H1 (cell line): ENCODE results near the gene CSTF2T. TPM values are rescaled to one million over a fixed set of nuclear protein-coding genes. Genes with fewer than 3 reads are reported as not detected.
A peak's percentile ranks its signal among the peaks of the same experiment; 100 is the strongest.

Source experiments
- CTCF ChIA-PET: fragments of 300-600 bp; sonication (Branson Sonifier 250); formaldehyde crosslinking; loops from one replicate; lab custom pipeline; 2021; ENCODE audit not compliant: partially characterized antibody; lab: Charles Lee
- POLR2A ChIA-PET: fragments of 300-600 bp; sonication (Branson Sonifier 250); formaldehyde crosslinking; loops from one replicate; lab custom pipeline; 2021; ENCODE audit warnings: inconsistent platforms; ENCODE audit not compliant: partially characterized antibody; lab: Charles Lee
- DNase-seq, 2 experiments: peaks; one replicate each; pipeline versions ENCODE4 v3.0.0 to v3.0.0-alpha.2; 2010 to 2022; ENCODE audit warnings: low spot score in 2 of 2, low read depth in 1 of 2, mixed read lengths in 1 of 2
- FAIRE-seq: peaks from 2 replicates; lab custom pipeline; 2011; peaks lifted over from hg19 to GRCh38; lab: Jason Lieb, UNC
- H2AFZ ChIP-seq: 2 replicates; pipeline ENCODE4 v1.8.1; 2012; ENCODE audit warnings: low read length, inconsistent platforms
- H2AK5ac ChIP-seq: 2 replicates; pipeline ENCODE4 v1.6.1; 2013; ENCODE audit warnings: low read depth, low read length
- H2BK120ac ChIP-seq: replicated peaks from 2 replicates; pipeline ENCODE3; 2013; ENCODE audit warnings: low read depth, low read length, inconsistent platforms
- H2BK12ac ChIP-seq: 2 replicates; pipeline ENCODE4 v1.6.1; 2013; ENCODE audit warnings: low read depth, low read length
- H2BK15ac ChIP-seq: 2 replicates; pipeline ENCODE4 v1.6.1; 2013; ENCODE audit warnings: low read length
- H2BK20ac ChIP-seq: 2 replicates; pipeline ENCODE4 v1.6.1; 2013; ENCODE audit warnings: low read length
- H2BK5ac ChIP-seq: 2 replicates; pipeline ENCODE4 v1.6.1; 2013; ENCODE audit warnings: low read depth, low read length
- H3K14ac ChIP-seq: 2 replicates; pipeline ENCODE4 v1.6.1; 2013; ENCODE audit warnings: inconsistent platforms; ENCODE audit not compliant: insufficient read length
- H3K18ac ChIP-seq: 2 replicates; pipeline ENCODE4 v1.6.1; 2013; ENCODE audit warnings: low read length; ENCODE audit errors: extremely low read depth
- H3K23ac ChIP-seq: 2 replicates; pipeline ENCODE4 v1.6.1; 2013; ENCODE audit warnings: inconsistent platforms; ENCODE audit not compliant: insufficient read length
- H3K23me2 ChIP-seq: 2 replicates; pipeline ENCODE4 v1.6.1; 2013; ENCODE audit warnings: low read depth, low read length
- H3K27ac ChIP-seq: 2 replicates; pipeline ENCODE4 v1.6.1; 2011; ENCODE audit warnings: low read depth, low read length, inconsistent platforms
- H3K27me3 ChIP-seq, 4 experiments: replicated peaks in 1 of 4; 1 replicate in 1 of 4; 2 replicates in 3 of 4; pipeline versions ENCODE4 v1.6.1 to v1.8.1; 2011 to 2013; ENCODE audit warnings: low read length in 3 of 4, mild to moderate bottlenecking in 3 of 4, inconsistent platforms in 2 of 4, mixed read lengths in 2 of 4, moderate library complexity in 1 of 4; ENCODE audit not compliant: control insufficient read depth in 3 of 4, insufficient read depth in 3 of 4; ENCODE audit errors: extremely low read depth in 1 of 4
- H3K36me3 ChIP-seq, 4 experiments: 2 replicates each; pipeline versions ENCODE4 v1.6.1 to v1.8.1; 2011 to 2013; ENCODE audit warnings: mild to moderate bottlenecking in 4 of 4, low read length in 3 of 4, moderate library complexity in 2 of 4, control low read depth in 1 of 4, inconsistent platforms in 1 of 4; ENCODE audit not compliant: insufficient read depth in 4 of 4, control insufficient read depth in 2 of 4
- H3K4ac ChIP-seq: replicated peaks from 2 replicates; pipeline ENCODE3; 2013; ENCODE audit warnings: low read length, low read depth, mixed read lengths, inconsistent platforms; ENCODE audit not compliant: insufficient read length
- H3K4me1 ChIP-seq, 4 experiments: replicated peaks in 1 of 4; 1 replicate in 1 of 4; 2 replicates in 3 of 4; pipeline versions ENCODE4 v1.6.1 to v1.8.1; 2011 to 2013; ENCODE audit warnings: low read length in 3 of 4, inconsistent platforms in 2 of 4, mixed read lengths in 1 of 4; ENCODE audit not compliant: insufficient read depth in 4 of 4, control insufficient read depth in 3 of 4
- H3K4me2 ChIP-seq, 2 experiments: 2 replicates each; pipeline versions ENCODE4 v1.6.1 to v1.8.1; 2011 to 2013; ENCODE audit warnings: low read depth in 2 of 2, low read length in 2 of 2, control low read depth in 1 of 2, inconsistent platforms in 1 of 2, mild to moderate bottlenecking in 1 of 2; ENCODE audit not compliant: insufficient read depth in 1 of 2
- H3K4me3 ChIP-seq, 4 experiments: fragments of 200-600, 300-600 bp in 1 of 4; sonication (generic), shearing (Covaris generic), sonication (Bioruptor Twin) in 1 of 4; 2 replicates each; pipeline versions ENCODE4 v1.5.1 to v1.8.1; 2011 to 2016; ENCODE audit warnings: low read length in 4 of 4, low read depth in 3 of 4, control low read depth in 2 of 4, inconsistent platforms in 2 of 4, mild to moderate bottlenecking in 2 of 4, mixed read lengths in 1 of 4, moderate library complexity in 1 of 4; ENCODE audit not compliant: insufficient read depth in 2 of 4; ENCODE audit errors: extremely low read depth in 1 of 4
- H3K56ac ChIP-seq: replicated peaks from 2 replicates; pipeline ENCODE3; 2013; ENCODE audit warnings: low read depth, mild to moderate bottlenecking, mixed read lengths, low read length, inconsistent platforms; ENCODE audit not compliant: insufficient read length
- H3K79me1 ChIP-seq: 2 replicates; pipeline ENCODE4 v1.6.1; 2013; ENCODE audit warnings: low read depth, low read length, control low read depth
- H3K79me2 ChIP-seq, 2 experiments: 2 replicates each; pipeline versions ENCODE4 v1.6.1 to v1.8.1; 2012 to 2013; ENCODE audit warnings: low read length in 2 of 2, mild to moderate bottlenecking in 2 of 2, inconsistent platforms in 1 of 2; ENCODE audit not compliant: insufficient read depth in 2 of 2, control insufficient read depth in 1 of 2
- H3K9ac ChIP-seq, 4 experiments: replicated peaks in 1 of 4; 1 replicate in 1 of 4; 2 replicates in 3 of 4; pipeline versions ENCODE4 v1.6.1 to v1.8.1; 2011 to 2013; ENCODE audit warnings: low read depth in 3 of 4, low read length in 3 of 4, control low read depth in 2 of 4, mild to moderate bottlenecking in 2 of 4, moderate library complexity in 2 of 4, inconsistent platforms in 1 of 4; ENCODE audit errors: extremely low read depth in 1 of 4
- H3K9me3 ChIP-seq, 2 experiments: 2 replicates each; pipeline versions ENCODE4 v1.6.1 to v1.8.1; 2012 to 2013; ENCODE audit warnings: mild to moderate bottlenecking in 2 of 2, moderate library complexity in 2 of 2, control low read depth in 1 of 2, inconsistent platforms in 1 of 2, low read depth in 1 of 2, low read length in 1 of 2, mixed read lengths in 1 of 2; ENCODE audit not compliant: insufficient read depth in 2 of 2
- H4K20me1 ChIP-seq, 2 experiments: replicated peaks in 1 of 2; 2 replicates each; pipeline versions ENCODE3 to v1.8.1; 2011 to 2013; ENCODE audit warnings: inconsistent platforms in 2 of 2, low read length in 2 of 2, mild to moderate bottlenecking in 1 of 2; ENCODE audit not compliant: insufficient read depth in 2 of 2, control insufficient read depth in 1 of 2
- H4K5ac ChIP-seq: 2 replicates; pipeline ENCODE4 v1.6.1; 2013; ENCODE audit warnings: low read length, low read depth, mixed read lengths, inconsistent platforms; ENCODE audit not compliant: insufficient read length
- H4K8ac ChIP-seq: 2 replicates; pipeline ENCODE4 v1.8.0; 2013; ENCODE audit warnings: mild to moderate bottlenecking, moderate library complexity, low read length, inconsistent platforms; ENCODE audit not compliant: insufficient read depth; ENCODE audit errors: extremely low read depth
- H4K91ac ChIP-seq: replicated peaks from 2 replicates; pipeline ENCODE3; 2013; ENCODE audit warnings: low read length, mixed read lengths, inconsistent platforms; ENCODE audit not compliant: insufficient read length
- ASH2L ChIP-seq: fragments of 200-600, 300-600 bp; sonication (generic); IDR thresholded peaks from one replicate; pipeline ENCODE4 v1.7.1; 2017; ENCODE audit warnings: low read length
- CEBPB ChIP-seq: IDR thresholded peaks from 2 replicates; pipeline ENCODE4 v1.6.1; 2012; ENCODE audit warnings: low read depth, low read length
- E2F6 ChIP-seq: IDR thresholded peaks from 2 replicates; pipeline ENCODE4 v1.6.1; 2012; ENCODE audit warnings: inconsistent platforms
- EP300 ChIP-seq, 2 experiments: IDR thresholded peaks; 1 replicate in 1 of 2; 2 replicates in 1 of 2; pipeline ENCODE4 v1.6.1; 2011 to 2012; ENCODE audit warnings: low read depth in 2 of 2, low read length in 2 of 2, mild to moderate bottlenecking in 2 of 2, borderline replicate concordance in 1 of 2, inconsistent platforms in 1 of 2, moderate library complexity in 1 of 2
- FOSL1 ChIP-seq: IDR thresholded peaks from 2 replicates; pipeline ENCODE4 v1.6.1; 2011; ENCODE audit warnings: mild to moderate bottlenecking, low read depth, low read length, moderate library complexity; ENCODE audit not compliant: insufficient read depth
- GTF2F1 ChIP-seq: IDR thresholded peaks from 2 replicates; pipeline ENCODE4 v1.6.1; 2012; ENCODE audit warnings: low read depth, low read length, improper control_type of control experiment, borderline replicate concordance
- KDM5A ChIP-seq: fragments of 200-600 bp; IDR thresholded peaks from 2 replicates; pipeline ENCODE4 v1.7.1; 2012; ENCODE audit warnings: mild to moderate bottlenecking, low read length, inconsistent platforms, mixed read lengths
- PHF8 ChIP-seq: fragments of 200-600 bp; sonication (generic); conservative IDR thresholded peaks from 2 replicates; pipeline ENCODE4 v1.7.1; 2012; ENCODE audit warnings: low read depth, mild to moderate bottlenecking, inconsistent platforms, low read length, moderate library complexity
- POLR2AphosphoS5 ChIP-seq: IDR thresholded peaks from 2 replicates; pipeline ENCODE4 v1.6.1; 2011; ENCODE audit warnings: low read depth, low read length
- RNF2 ChIP-seq: fragments of 200-900, 300-1000 bp; sonication (generic); IDR thresholded peaks from 2 replicates; pipeline ENCODE4 v1.7.1; 2016; ENCODE audit warnings: borderline replicate concordance, low read depth, mild to moderate bottlenecking, antibody characterized with exemption, low read length; ENCODE audit not compliant: poor library complexity, severe bottlenecking; ENCODE audit errors: missing control alignments
- SIN3A ChIP-seq, 2 experiments: IDR thresholded peaks in 1 of 2; conservative IDR thresholded peaks in 1 of 2; 2 replicates each; pipeline ENCODE4 v1.6.1; 2011 to 2012; ENCODE audit warnings: low read length in 2 of 2, improper control_type of control experiment in 1 of 2, low read depth in 1 of 2, mild to moderate bottlenecking in 1 of 2
- SRF ChIP-seq: IDR thresholded peaks from 2 replicates; pipeline ENCODE4 v1.6.1; 2011; ENCODE audit warnings: mild to moderate bottlenecking, low read depth, low read length, moderate library complexity
- TCF12 ChIP-seq: IDR thresholded peaks from 2 replicates; pipeline ENCODE4 v1.6.1; 2011; ENCODE audit warnings: low read depth, mild to moderate bottlenecking, low read length
- YY1 ChIP-seq: IDR thresholded peaks from 2 replicates; pipeline ENCODE4 v1.6.1; 2011; ENCODE audit warnings: low read depth, mild to moderate bottlenecking, low read length
- WGBS, 2 experiments: shearing (Covaris generic) in 1 of 2; methylation state at CpG; one replicate each; pipeline versions ENCODE4 v1.1.6 to v1.1.7; 2013 to 2015; ENCODE audit warnings: low lambda C conversion rate in 2 of 2, mixed read lengths in 2 of 2, inconsistent platforms in 1 of 2, low coverage in 1 of 2, missing lambda C conversion rate in 1 of 2; ENCODE audit not compliant: insufficient replicate concordance in 2 of 2, insufficient coverage in 1 of 2, insufficient read length in 1 of 2; ENCODE audit errors: extremely low coverage in 1 of 2, missing lambda C conversion rate in 1 of 2; 5-methylcytosine and 5-hydroxymethylcytosine counted together
- polyA plus RNA-seq, 7 experiments: library from polyadenylated mRNA; depleted of rRNA in 3 of 7; stranded (reverse) in 5 of 7; unstranded in 2 of 7; fragments of >200 nt in 5 of 7; fragments of 200-250 nt in 2 of 7; gene quantifications; 1 replicate in 5 of 7; 2 replicates in 1 of 7; 4 replicates in 1 of 7; pipeline versions ENCODE4 v1.2.1 to v1.2.3, GENCODE V29; 2011 to 2013; ENCODE audit warnings: missing spikeins in 2 of 7, mixed read lengths in 2 of 7
- total RNA-seq: library from RNA; stranded (reverse); fragmentation: NEBNext Ultra II Directional; extraction: Animal tissue kit (Norgen Biotek cat#: 25700); gene quantifications from 2 replicates; pipeline ENCODE4 v1.2.1, GENCODE V29; 2021

CSTF2T gene
- total and polyA plus RNA-seq, 2 of the 8 experiments (the other 6 are each of a cell fraction or from before 2014, with no cell fraction given), result 9.4 to 32.4 TPM

- H3K18ac ChIP-seq, result no peak overlapping the region
- CTCF ChIA-PET, result no interaction called here
- WGBS, 2 experiments, result 93% methylated on average over 2 of the region's 2 CpGs; no CpG with 5 or more reads in 1 of the 2 experiments
- no peak for TF ChIP-seq ASH2L
- TF ChIP-seq CEBPB, result no peak
- no peak for TF ChIP-seq RNF2
- no peak for TF ChIP-seq SRF
- TF ChIP-seq E2F6, result no peak
- no peak for TF ChIP-seq POLR2AphosphoS5
- TF ChIP-seq EP300 (IDR thresholded peaks at IDR 0.05; ENCODE audit: borderline replicate concordance in 1 of 2, low read depth in 2 of 2, low read length in 2 of 2), result no peak
- no peak for TF ChIP-seq GTF2F1
- no peak for TF ChIP-seq FOSL1
- TF ChIP-seq KDM5A, result no peak
- TF ChIP-seq YY1, result no peak
- TF ChIP-seq TCF12, result no peak
- TF ChIP-seq SIN3A (conservative IDR thresholded peaks at IDR 0.05 in 1 of 2, IDR thresholded peaks at IDR 0.05 in 1 of 2; ENCODE audit: low read depth in 1 of 2, low read length in 2 of 2), result no peak
- TF ChIP-seq PHF8, result no peak
These were observed 9.2 kb upstream of the CSTF2T start for GRCh38 chr10:51708609-51709008.

More at GRCh38 chr10:51708609-51709008, 9.2 kb upstream of the CSTF2T start:
- peak overlapping the region; percentile 56; the same call in 1 of the 2 replicates for H2BK20ac ChIP-seq
- no peaks in the 10 kb centered on the region for H3K79me1 ChIP-seq
- no peak overlapping the region for H4K8ac ChIP-seq
- no peaks in the 10 kb centered on the region for H3K36me3 ChIP-seq
- H3K79me2 ChIP-seq, result no peaks in the 10 kb centered on the region
- H3K9me3 ChIP-seq, result no peaks in the 10 kb centered on the region
- H2BK120ac ChIP-seq, result no peak overlapping the region
- H2AK5ac ChIP-seq, result no peak overlapping the region
- peaks cover 0 to 7% (median under 1%) of the 10 kb centered on the region in 4 experiments; a peak in 1 of 7 replicates for H3K4me1 ChIP-seq
- no peak for FAIRE-seq
- no peaks in the 10 kb centered on the region for H4K20me1 ChIP-seq
- no peak overlapping the region for H3K23ac ChIP-seq
- H3K9ac ChIP-seq, result no peak overlapping the region
- no peak overlapping the region for H4K91ac ChIP-seq
- no peak overlapping the region for H2BK12ac ChIP-seq
- no peak overlapping the region for H4K5ac ChIP-seq
- no peak overlapping the region for H2BK15ac ChIP-seq
- H3K4me2 ChIP-seq, result no peak overlapping the region
- H3K27ac ChIP-seq, result no peak overlapping the region
- no peak overlapping the region for H2BK5ac ChIP-seq
- H3K14ac ChIP-seq, result no peak overlapping the region
- no peak overlapping the region for H3K56ac ChIP-seq
- H2AFZ ChIP-seq, result no peak overlapping the region
- H3K27me3 ChIP-seq, result no peaks in the 10 kb centered on the region
- no peak overlapping the region for H3K4me3 ChIP-seq
- no peak overlapping the region for H3K4ac ChIP-seq
- POLR2A ChIA-PET, result interaction anchor here (0.6 kb wide), 1 partner anchor 11 kb away, joined by 3 read pairs; no protein-coding TSS in a partner anchor
- H3K23me2 ChIP-seq, result no peaks in the 10 kb centered on the region
- no peak for DNase-seq
